ENCODE measurements around the gene KLHL17. TPM values are rescaled to one million over a fixed set of nuclear protein-coding genes. Genes with fewer than 3 reads are reported as not detected.

KLHL17 gene
- 2.6 and 5.2 TPM in 2 replicates for total RNA-seq

- DNase-seq (ENCODE audit: low read depth in 2 of 2), result peak; percentile 15 to 65
Observed at GRCh38 chr1:960363-961131, at the start of gene KLHL17. TSS of gene KLHL17 (plus strand) at chr1:960584. CDS start at chr1:960694, 110 bp downstream.

- no peak for DNase-seq (ENCODE audit: low read depth in 2 of 2)
Observed at GRCh38 chr1:910881-911721, 49.3 kb upstream of the KLHL17 start.

DNA sequence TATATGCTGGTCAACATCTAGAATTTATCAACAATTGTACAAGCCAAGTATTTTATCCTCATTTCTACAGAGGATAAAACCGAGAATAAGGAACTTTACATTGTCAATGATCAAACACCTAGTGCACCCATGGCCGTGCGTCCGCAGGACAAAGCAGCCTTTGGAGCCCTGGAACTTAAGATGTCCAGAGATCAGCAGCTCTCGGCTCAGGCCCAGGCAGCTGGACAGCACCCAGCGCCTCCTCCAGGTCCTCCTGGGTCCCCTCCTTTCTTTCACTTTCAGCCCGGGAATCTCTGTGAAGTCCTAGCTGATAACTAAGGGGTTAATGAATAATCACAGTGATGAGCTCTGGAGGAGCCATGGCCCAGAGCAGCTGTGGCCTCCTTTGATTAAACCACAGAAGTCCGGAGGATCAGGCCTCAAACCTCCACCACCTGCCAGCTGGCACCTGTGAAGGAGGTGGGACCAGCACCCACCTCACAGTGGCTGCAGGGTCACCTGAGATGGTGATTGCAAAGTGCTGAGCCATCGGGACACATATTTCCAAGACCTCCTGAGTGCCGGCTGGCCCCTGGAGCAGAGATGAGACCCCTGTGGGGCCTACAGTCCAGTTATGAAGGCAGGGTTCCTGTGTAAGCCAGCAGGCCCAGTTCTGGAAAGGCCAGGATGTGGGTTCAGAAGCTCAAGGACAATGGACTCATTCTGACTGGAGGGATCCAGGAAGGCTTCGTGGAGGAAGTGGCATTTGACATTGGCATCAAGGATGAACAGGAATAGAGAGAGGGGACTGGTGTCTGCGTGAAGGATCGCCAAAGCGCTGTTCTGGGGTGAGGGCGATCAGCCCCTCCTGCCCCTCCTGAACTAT lies 48.3 kb upstream of the KLHL17 start:
- DNase-seq (ENCODE audit: low read depth in 2 of 2), result no peak

DNA sequence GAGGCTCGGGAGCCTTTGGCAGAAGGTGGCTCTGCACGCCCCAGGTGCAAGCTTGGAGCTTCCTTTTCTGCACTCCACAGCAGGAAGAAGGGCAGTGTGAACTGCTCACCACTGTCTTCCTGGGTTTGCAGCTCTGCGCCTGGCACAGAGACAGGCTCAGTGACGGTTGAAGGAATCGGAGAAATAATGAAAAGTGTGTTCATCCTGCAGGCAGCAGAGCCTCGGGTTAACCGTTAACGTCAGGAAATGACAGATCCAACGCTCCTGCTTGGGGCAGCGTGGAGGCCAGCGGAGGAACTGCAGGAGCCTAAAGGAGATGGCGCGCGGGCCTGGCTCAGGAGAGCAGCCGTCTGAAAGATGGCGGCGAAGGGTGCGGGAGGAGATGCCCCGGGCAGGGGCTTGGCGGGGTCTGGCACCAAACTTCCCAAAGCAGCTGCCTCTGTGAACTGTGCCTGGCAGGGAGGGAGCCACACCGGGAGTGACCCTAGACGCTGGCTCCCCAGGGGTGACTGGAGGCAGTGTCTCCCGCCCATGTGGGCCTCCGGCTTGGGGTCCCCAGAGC lies 47.6 kb upstream of the KLHL17 start:
- no peak for DNase-seq (ENCODE audit: low read depth in 2 of 2)

- DNase-seq (ENCODE audit: low read depth in 2 of 2), result no peak
Observed at GRCh38 chr1:913491-914130, 46.8 kb upstream of the KLHL17 start.

DNA sequence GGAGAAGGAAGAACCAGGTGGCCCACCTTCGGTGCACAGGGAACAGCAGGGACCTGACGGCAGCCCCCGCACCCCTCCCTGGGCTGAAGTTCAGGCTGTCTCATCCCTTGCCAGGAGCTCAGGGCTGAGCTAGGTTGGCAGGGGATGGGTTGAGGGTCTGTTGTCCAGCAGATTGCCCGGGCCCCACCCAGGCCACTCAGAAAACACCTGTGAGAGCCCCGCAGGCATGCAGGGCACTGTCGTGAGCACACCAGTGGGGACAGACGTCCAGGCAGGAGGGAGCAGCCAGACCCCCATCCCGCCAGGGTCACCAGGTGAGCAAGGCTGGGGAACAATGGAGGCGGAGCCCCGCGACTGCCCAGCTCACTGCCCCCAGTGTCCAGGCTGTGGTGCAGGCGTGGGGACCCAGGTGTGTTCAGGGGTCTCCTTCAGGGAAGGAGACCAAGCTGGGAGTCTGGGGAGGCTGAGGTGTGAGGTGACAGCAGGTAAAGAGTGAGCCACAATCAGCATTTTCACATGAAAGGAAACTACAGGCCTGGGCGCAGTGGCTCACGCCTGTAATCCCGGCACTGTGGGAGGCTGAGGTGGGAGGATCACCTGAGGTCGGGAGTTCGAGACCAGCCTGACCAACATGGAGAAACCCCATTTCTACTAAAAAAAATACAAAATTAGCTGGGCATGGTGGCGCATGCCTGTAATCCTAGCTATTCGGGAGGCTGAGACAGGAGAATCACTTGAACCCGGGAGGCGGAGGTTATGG lies 46.1 kb upstream of the KLHL17 start:
- DNase-seq (ENCODE audit: low read depth in 2 of 2), result no peak

DNA sequence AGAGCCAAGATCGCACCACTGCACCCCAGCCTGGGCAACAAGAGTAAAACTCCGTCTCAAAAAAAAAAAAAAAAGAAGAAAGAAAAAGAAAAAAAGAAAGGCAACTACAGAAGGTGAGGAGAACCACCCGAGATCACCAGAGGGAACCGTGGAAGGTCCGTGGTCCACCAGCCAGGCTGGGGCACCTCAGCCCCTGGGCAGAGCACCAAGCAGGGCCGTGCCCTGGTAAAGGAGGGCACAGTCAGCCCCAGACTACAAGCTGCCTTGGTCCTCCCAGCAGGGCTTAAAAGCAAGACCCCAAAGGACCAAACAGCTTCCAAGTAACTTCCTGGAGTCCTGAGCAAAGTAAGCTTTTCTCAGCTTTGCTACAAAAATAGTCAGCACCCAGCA lies 45.5 kb upstream of the KLHL17 start:
- DNase-seq (ENCODE audit: low read depth in 2 of 2), result no peak

DNA sequence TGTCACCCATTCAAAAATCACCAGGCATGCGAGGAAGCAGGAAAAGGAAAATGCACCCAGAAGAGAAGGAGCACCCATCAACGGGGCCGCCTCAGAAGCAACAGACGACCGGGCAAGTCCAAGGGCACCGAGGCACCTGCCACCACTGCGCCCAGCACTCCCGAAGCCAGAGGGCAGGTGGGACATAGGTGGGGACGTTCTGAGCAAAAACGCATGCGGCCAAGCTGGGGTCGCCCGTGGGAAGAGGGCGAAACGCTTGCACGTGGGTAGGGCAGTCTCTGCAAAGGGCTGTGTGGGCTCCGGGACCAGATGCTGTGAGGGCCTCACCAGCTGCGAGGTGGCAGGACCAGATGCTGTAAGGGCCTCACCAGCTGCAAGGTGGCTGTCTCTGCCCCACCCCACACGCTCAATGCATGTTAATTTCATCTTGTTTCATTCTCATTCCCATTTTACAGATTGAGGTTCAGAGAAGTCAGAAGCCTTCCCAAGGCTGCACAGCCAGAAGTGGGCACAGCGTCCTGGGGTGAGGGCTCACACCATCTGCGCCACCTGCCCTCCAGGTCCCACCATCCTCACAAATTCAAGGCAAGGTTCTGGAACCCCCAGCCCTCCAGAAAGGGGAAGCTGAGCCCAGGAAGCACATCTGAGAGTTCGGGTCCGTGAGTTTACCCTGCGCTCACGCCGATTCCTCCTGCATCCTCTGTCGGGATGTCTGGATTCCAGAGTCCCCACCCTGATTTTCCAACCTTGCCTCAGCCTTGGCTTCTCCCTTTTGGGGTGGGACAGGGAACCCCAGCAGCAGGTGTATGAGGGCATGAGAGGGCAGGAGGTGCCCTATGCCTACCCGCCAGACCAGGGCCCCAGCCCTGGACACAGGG lies 44.9 kb upstream of the KLHL17 start:
- no peak for DNase-seq (ENCODE audit: low read depth in 2 of 2)

DNA sequence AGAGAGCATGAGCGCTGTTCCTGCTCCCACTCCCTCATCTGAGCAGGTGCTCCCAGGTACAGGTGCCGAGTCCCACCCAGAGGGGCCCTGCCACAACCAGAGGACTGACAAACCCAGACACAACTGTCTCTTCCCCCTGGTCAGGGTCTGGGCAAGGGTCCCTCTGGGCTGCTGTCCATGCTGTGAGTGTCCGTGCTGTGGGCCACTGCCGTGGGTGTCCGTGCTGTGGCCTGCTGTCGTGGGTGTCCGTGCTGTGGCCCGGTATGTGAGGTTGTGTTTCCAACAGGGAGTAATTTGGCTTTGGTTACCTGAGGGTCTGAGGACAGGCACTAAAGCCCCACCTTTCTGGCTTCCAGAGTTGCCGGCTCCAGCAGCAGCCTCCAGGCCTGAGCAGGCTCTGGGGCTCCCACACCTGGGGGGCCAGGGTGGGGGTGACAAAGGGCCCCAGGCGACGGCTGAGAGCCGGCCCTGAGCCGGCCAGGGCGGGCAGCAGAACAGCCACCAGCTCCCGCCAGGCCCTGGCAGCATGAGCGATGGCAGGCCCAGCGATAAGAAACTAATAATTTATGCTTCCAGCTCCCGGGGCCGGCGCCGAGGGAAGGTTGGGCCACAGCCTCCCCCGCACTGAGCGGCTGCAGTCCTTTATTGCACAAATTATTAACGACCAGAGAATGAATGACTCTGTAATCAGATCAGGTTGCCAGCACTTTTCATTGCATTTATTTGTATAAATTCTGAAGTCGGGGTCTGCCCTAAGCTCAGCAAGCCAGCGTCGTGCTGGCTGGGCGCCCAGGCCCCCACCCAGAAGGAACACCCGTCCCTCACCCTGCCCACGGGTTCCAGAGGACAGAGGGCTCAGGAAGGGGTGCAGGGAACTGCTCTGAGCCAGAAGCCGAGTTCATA lies 44.0 kb upstream of the KLHL17 start:
- no peak for DNase-seq (ENCODE audit: low read depth in 2 of 2)

- DNase-seq (ENCODE audit: low read depth in 2 of 2), result no peak
Observed at GRCh38 chr1:917076-917459, 43.3 kb upstream of the KLHL17 start.

- DNase-seq (ENCODE audit: low read depth in 2 of 2), result no peak
Observed at GRCh38 chr1:917466-918091, 42.8 kb upstream of the KLHL17 start.

DNA sequence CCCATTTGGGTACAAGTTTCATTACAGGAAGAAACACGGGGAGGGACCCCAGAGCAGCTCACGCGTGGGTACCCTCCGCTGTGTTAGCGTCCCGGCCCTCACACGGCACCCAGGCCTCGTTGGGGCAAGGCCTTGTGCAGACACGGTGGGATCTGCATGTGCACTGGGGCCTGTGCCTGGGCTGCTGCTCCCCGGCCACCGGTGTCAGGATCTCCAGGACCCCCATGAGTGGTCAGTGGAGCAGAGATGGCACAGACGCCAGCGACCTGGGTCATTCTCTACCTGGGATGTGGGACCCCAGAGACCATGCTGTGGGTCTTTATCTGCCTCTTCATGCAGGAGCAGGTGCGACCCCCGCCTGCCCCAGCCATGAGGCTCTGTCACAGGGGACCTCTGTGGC lies 42.0 kb upstream of the KLHL17 start:
- DNase-seq (ENCODE audit: low read depth in 2 of 2), result no peak

DNA sequence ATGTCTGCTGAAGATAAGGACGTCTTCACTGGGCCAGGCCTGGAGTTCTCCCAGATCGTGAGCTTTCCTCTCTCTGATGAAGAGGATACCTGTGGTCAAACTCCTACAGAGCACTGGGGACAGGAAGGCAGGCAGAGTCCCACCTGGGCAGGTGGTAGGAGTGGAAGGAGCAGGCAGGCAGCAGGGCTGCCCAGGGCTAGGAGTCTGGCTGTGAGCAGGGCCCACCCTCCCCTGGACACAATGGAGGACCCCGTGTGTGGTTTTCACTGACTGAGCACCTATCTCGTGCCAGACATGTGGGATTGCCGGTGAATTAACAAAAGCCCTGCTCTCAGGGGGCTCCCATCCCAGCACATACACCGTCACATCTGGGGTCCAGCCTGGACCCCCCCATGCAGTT lies 41.5 kb upstream of the KLHL17 start:
- no peak for DNase-seq (ENCODE audit: low read depth in 2 of 2)

- no peak for DNase-seq (ENCODE audit: low read depth in 2 of 2)
Observed at GRCh38 chr1:919271-919872, 41.0 kb upstream of the KLHL17 start.

GRCh38 chr1:920010-920409 lies 40.4 kb upstream of the KLHL17 start:
- no peak for DNase-seq (ENCODE audit: low read depth in 2 of 2)

DNA sequence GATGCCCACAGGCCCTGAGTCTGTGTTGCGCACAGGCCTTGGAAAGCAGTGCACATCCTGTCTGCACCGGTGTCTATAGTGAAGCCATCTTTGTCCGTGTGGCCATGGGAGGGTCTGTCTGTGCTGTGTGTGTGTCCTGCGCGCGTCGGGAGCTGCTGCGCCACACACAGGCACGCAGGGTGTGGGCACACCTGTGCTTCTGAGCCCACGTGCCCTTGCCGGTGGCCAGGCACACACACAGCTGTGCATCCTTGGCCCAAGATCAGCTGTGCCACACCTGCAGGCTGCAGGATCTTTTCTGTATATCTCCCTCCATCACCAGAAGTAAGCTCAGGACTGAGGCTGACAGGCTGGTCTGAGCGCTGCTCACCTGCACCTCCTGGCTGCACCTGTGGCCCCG lies 39.9 kb upstream of the KLHL17 start:
- no peak for DNase-seq (ENCODE audit: low read depth in 2 of 2)
